OCI-LY3 (cell line): Measurements from ENCODE around the gene TAX1BP1.

Source experiments
- H2AFZ ChIP-seq: fragments of 200-600, 300-600 bp; shearing (Covaris generic); 2 replicates; pipeline ENCODE4 v1.6.0; 2014; ENCODE audit warnings: antibody characterized with exemption, low read depth, low read length
- H3K27ac ChIP-seq: fragments of 200-600, 300-600 bp; sonication (generic); 2 replicates; pipeline ENCODE4 v1.5.1; 2014; ENCODE audit warnings: mild to moderate bottlenecking, low read length, moderate library complexity, mixed read lengths
- H3K27me3 ChIP-seq: fragments of 200-600, 300-600 bp; sonication (generic); 2 replicates; pipeline ENCODE4 v1.6.1; 2014; ENCODE audit warnings: low read depth, low read length, mixed read lengths
- H3K36me3 ChIP-seq: fragments of 200-600, 300-600 bp; sonication (generic); replicated peaks from 2 replicates; pipeline ENCODE3; 2014; ENCODE audit warnings: low read depth, low read length, mixed read lengths
- H3K4me1 ChIP-seq: fragments of 300-600, 200-600 bp; sonication (generic); 2 replicates; pipeline ENCODE4 v1.6.1; 2014; ENCODE audit warnings: low read length, mixed read lengths
- H3K4me2 ChIP-seq: fragments of 200-600, 300-600 bp; sonication (generic); 2 replicates; pipeline ENCODE4 v1.6.1; 2014; ENCODE audit warnings: low read length, mixed read lengths
- H3K4me3 ChIP-seq: fragments of 300-600, 200-600 bp; sonication (generic); 2 replicates; pipeline ENCODE4 v1.5.1; 2014; ENCODE audit warnings: antibody characterized with exemption, mild to moderate bottlenecking, low read length, moderate library complexity
- H3K79me2 ChIP-seq: fragments of 300-600, 200-600 bp; shearing (Covaris generic); 2 replicates; pipeline ENCODE4 v1.6.1; 2014; ENCODE audit warnings: mild to moderate bottlenecking, low read length, mixed read lengths
- H3K9ac ChIP-seq: fragments of 300-600, 200-600 bp; shearing (Covaris generic); 2 replicates; pipeline ENCODE4 v1.6.0; 2014; ENCODE audit warnings: mild to moderate bottlenecking, low read length, moderate library complexity
- H3K9me3 ChIP-seq: fragments of 200-600, 300-600 bp; shearing (Covaris generic); 2 replicates; pipeline ENCODE4 v1.6.1; 2014; ENCODE audit warnings: low read length, mixed read lengths; ENCODE audit not compliant: insufficient read depth
- H4K20me1 ChIP-seq: fragments of 200-600, 300-600 bp; sonication (generic); 2 replicates; pipeline ENCODE4 v1.6.1; 2016; ENCODE audit warnings: low read length, mixed read lengths; ENCODE audit not compliant: insufficient read depth
- EZH2phosphoT487 ChIP-seq: fragments of 200-600 bp; shearing (Covaris generic); IDR thresholded peaks from 2 replicates; pipeline ENCODE4 v1.6.1; 2018; ENCODE audit warnings: antibody characterized with exemption, mixed run types, low read depth
- TF ChIP-seq, protein P1 (sequence below): fragments of 200-600, 300-600 bp; sonication (generic); IDR thresholded peaks from 2 replicates; pipeline ENCODE4 v1.5.1; 2014; ENCODE audit warnings: antibody characterized with exemption, low read length, low read depth

The TAX1BP1 gene

DNA sequence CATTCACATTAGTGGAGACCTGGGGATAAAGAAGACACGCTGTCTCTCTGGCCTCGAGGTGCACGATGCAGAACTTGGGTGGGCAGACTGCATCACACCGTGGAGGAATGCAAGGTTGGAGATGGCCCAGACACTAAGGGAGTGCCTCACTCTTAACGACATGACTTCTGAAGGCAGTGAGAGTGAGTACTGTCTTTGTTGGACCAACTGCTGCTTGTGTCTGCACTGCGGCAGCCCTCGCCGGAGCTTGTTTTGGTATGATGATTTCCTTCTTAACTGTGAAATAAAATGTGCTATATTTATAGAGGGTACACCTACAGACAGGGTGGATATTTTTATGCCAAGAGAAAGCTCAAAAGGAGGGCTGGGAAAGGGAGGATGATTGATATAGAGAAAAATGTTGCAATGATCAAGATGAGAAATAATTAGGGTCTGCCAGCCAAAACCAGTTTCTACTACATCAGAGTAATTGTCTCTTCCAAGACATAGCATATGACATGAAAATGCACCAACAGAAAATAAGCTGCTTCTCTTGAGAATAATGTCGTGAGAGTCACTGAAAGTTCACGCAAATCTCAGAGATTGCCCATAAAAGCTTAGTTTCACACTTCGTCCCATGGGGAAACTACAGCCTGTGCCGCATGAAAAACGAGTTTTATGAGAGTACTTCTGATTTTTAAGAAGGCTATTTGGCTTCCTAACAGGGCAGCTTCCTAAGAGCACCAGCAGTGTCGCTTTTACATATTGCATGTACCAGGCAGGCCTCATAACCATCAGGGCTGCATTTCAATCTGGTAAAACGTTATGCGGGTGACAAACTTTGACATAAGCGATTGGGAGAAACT lies 127.1 kb downstream of the TAX1BP1 start:
- Histone ChIP-seq H3K36me3 (no peaks in the 10 kb centered on the region), H3K4me3 (no peak overlapping the region), H3K27ac (no peak overlapping the region), H3K4me2 (no peak overlapping the region), H3K4me1 (no peaks in the 10 kb centered on the region), H2AFZ (no peak overlapping the region), H4K20me1 (no peaks in the 10 kb centered on the region), H3K27me3 (no peaks in the 10 kb centered on the region), H3K79me2 (no peaks in the 10 kb centered on the region), H3K9me3 (no peaks in the 10 kb centered on the region), H3K9ac (no peak overlapping the region)
- TF ChIP-seq, protein P1, sequence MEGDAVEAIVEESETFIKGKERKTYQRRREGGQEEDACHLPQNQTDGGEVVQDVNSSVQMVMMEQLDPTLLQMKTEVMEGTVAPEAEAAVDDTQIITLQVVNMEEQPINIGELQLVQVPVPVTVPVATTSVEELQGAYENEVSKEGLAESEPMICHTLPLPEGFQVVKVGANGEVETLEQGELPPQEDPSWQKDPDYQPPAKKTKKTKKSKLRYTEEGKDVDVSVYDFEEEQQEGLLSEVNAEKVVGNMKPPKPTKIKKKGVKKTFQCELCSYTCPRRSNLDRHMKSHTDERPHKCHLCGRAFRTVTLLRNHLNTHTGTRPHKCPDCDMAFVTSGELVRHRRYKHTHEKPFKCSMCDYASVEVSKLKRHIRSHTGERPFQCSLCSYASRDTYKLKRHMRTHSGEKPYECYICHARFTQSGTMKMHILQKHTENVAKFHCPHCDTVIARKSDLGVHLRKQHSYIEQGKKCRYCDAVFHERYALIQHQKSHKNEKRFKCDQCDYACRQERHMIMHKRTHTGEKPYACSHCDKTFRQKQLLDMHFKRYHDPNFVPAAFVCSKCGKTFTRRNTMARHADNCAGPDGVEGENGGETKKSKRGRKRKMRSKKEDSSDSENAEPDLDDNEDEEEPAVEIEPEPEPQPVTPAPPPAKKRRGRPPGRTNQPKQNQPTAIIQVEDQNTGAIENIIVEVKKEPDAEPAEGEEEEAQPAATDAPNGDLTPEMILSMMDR, result no peak
- no peak for TF ChIP-seq EZH2phosphoT487

DNA sequence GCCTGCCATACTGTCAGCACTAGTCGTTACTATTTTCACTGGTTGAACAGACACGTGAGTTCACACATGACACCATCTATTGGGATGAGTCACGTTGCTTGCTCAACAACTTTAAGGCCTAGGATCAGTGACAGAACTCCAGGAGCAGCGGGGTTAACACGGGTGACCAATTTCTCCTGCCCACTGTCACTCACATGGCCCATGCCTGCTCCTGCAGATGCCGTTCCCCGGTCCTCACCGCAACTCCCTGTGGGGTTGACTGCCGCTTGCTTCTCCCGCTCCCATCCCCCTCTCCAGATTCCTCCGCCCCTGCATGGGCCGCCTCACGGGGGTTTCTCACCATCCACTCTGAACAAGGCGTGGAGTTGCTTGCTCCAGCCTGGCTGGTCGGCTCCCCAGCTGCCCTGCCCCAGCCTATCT lies 128.2 kb downstream of the TAX1BP1 start:
- no peaks in the 10 kb centered on the region for H3K27me3 ChIP-seq
- H3K9ac ChIP-seq, result no peak overlapping the region
- H4K20me1 ChIP-seq, result no peaks in the 10 kb centered on the region
- no peaks in the 10 kb centered on the region for H3K36me3 ChIP-seq
- no peak overlapping the region for H3K27ac ChIP-seq
- TF ChIP-seq, protein P1, result no peak
- TF ChIP-seq EZH2phosphoT487, result no peak
- no peak overlapping the region for H3K4me2 ChIP-seq
- no peak overlapping the region for H3K4me3 ChIP-seq
- H3K79me2 ChIP-seq, result no peaks in the 10 kb centered on the region
- H2AFZ ChIP-seq, result no peak overlapping the region
- H3K9me3 ChIP-seq, result no peaks in the 10 kb centered on the region
- H3K4me1 ChIP-seq, result no peaks in the 10 kb centered on the region

DNA sequence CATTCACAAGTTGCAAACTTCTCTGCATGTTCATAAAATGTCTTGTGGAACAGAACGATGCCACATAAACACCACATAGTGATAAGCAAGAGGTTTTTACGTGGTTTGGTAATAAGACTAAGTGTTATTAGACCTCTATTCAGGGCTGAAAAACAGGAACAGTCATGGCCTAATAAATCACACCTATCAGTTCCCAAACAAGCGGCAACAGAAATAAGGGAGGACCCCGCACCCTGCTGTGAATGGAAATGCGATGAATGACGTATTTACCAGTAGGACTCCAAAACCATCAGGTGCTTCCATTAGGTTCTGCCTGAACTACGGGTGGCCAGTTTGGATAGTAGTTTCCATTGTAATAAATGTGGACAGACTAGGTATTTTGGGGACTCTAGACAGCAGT lies 129.1 kb downstream of the TAX1BP1 start:
- Histone ChIP-seq H3K4me3 (no peak overlapping the region), H3K27ac (no peak overlapping the region), H3K4me2 (no peak overlapping the region), H3K9me3 (no peaks in the 10 kb centered on the region), H4K20me1 (no peaks in the 10 kb centered on the region), H2AFZ (no peak overlapping the region), H3K36me3 (no peaks in the 10 kb centered on the region), H3K9ac (no peak overlapping the region), H3K79me2 (no peaks in the 10 kb centered on the region), H3K27me3 (no peaks in the 10 kb centered on the region), H3K4me1 (no peaks in the 10 kb centered on the region)
- no peak for TF ChIP-seq EZH2phosphoT487
- TF ChIP-seq, protein P1, result no peak

DNA sequence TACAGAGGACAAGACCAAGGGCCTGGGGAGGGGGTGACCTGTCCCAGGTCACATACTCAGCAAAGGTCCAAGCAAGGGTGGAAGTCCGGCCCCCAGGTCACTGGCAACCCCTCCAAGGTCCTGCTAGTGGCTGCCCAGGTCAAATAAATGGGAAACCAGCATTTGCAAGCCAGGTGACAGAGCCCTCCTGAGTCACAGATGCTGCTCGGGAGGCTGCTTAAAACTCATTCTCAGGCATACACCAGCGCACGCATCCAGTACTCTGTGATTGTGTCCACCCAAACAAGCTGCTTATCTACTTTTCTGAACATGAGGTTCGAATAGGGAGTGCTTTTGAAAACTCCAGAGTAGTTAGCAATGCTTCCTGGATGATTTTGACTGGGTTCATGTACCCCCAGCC lies 130.6 kb downstream of the TAX1BP1 start:
- Histone ChIP-seq H3K27me3 (no peaks in the 10 kb centered on the region), H3K4me1 (no peaks in the 10 kb centered on the region), H3K4me3 (no peak overlapping the region), H3K79me2 (no peaks in the 10 kb centered on the region), H3K27ac (no peak overlapping the region), H2AFZ (no peak overlapping the region), H4K20me1 (no peaks in the 10 kb centered on the region), H3K4me2 (no peak overlapping the region), H3K9me3 (no peaks in the 10 kb centered on the region), H3K36me3 (no peaks in the 10 kb centered on the region), H3K9ac (no peak overlapping the region)
- TF ChIP-seq EZH2phosphoT487, result no peak
- TF ChIP-seq, protein P1, result no peak
